Osteoblast (primary cell): ENCODE results near the gene AMPH. TPM values are rescaled to one million over a fixed set of nuclear protein-coding genes. Genes with fewer than 3 reads are reported as not detected.
"Not testable (repeated sequence)": the region's sequence is repeated elsewhere in the genome, so short reads cannot be mapped to it uniquely, and the experiment has no call there.

Experiments
- DNase-seq: peaks from one replicate; pipeline ENCODE4 v3.0.0; 2011; ENCODE audit warnings: low spot score, mixed read lengths; ENCODE audit not compliant: insufficient read length; ENCODE audit errors: missing footprints
- H2AFZ ChIP-seq: 2 replicates; pipeline ENCODE4 v1.6.0; 2011; ENCODE audit warnings: mild to moderate bottlenecking, low read length
- H3K27ac ChIP-seq: 2 replicates; pipeline ENCODE4 v1.5.1; 2011; ENCODE audit warnings: mild to moderate bottlenecking, low read depth, low read length, moderate library complexity
- H3K27me3 ChIP-seq: 2 replicates; pipeline ENCODE4 v1.6.0; 2012; ENCODE audit warnings: mild to moderate bottlenecking, control low read depth, inconsistent platforms, low read length, moderate library complexity; ENCODE audit not compliant: insufficient read depth
- H3K36me3 ChIP-seq: 2 replicates; pipeline ENCODE4 v1.5.1; 2011; ENCODE audit warnings: mild to moderate bottlenecking, low read length, control low read depth, moderate library complexity; ENCODE audit not compliant: insufficient read depth
- H3K4me1 ChIP-seq: 2 replicates; pipeline ENCODE4 v1.5.1; 2011; ENCODE audit warnings: mild to moderate bottlenecking, low read length, control low read depth, moderate library complexity; ENCODE audit not compliant: insufficient read depth
- H3K4me2 ChIP-seq: 2 replicates; pipeline ENCODE4 v1.6.0; 2011; ENCODE audit warnings: mild to moderate bottlenecking, low read length; ENCODE audit not compliant: insufficient read depth
- H3K4me3 ChIP-seq: fragments of 200-600 bp; sonication (generic); 3 replicates; pipeline ENCODE4 v1.5.1; 2012; ENCODE audit warnings: mild to moderate bottlenecking, low read length, inconsistent platforms; ENCODE audit not compliant: insufficient read depth
- H3K79me2 ChIP-seq: 2 replicates; pipeline ENCODE4 v1.6.0; 2012; ENCODE audit warnings: mild to moderate bottlenecking, low read length, control low read depth, inconsistent platforms; ENCODE audit not compliant: insufficient read depth
- H3K9me3 ChIP-seq: 2 replicates; pipeline ENCODE4 v1.5.1; 2011; ENCODE audit warnings: low read depth, low read length, control low read depth
- H4K20me1 ChIP-seq: 2 replicates; pipeline ENCODE4 v1.6.0; 2012; ENCODE audit warnings: mild to moderate bottlenecking, low read length, control low read depth; ENCODE audit not compliant: insufficient read depth
- total RNA-seq: library from RNA; depleted of rRNA; stranded (reverse); fragments of >200 nt; gene quantifications from 2 replicates; pipeline ENCODE4 v1.2.3, GENCODE V29; 2012
- TF ChIP-seq, protein P1 (sequence below): IDR thresholded peaks from 2 replicates; pipeline ENCODE4 v1.5.1; 2011; ENCODE audit warnings: mild to moderate bottlenecking, low read depth, low read length, moderate library complexity; ENCODE audit errors: extremely low read depth

The AMPH gene
- total RNA-seq, 1 donor = 1.1 TPM

DNA sequence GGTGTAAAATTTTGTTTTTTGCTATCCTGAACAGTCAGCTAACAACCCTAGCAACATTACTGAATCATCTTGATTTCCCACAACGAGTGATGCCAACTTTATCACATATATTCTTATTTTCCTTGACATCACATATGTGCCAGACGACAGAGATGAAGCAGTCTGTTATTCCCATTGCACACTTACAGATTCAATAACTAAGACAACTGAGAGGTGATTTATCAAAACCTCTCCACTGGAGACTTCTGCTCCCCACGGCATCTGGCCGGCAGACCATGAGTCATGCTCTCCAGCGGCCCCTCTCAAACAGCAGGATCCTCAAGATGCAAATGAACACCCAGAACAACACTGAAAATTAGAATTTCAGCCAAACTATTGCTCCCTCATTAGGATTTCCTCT lies 57.1 kb downstream of the AMPH start:
- no peak overlapping the region for H2AFZ ChIP-seq
- no peaks in the 10 kb centered on the region for H3K36me3 ChIP-seq
- no peaks in the 10 kb centered on the region for H3K9me3 ChIP-seq
- TF ChIP-seq, protein P1, sequence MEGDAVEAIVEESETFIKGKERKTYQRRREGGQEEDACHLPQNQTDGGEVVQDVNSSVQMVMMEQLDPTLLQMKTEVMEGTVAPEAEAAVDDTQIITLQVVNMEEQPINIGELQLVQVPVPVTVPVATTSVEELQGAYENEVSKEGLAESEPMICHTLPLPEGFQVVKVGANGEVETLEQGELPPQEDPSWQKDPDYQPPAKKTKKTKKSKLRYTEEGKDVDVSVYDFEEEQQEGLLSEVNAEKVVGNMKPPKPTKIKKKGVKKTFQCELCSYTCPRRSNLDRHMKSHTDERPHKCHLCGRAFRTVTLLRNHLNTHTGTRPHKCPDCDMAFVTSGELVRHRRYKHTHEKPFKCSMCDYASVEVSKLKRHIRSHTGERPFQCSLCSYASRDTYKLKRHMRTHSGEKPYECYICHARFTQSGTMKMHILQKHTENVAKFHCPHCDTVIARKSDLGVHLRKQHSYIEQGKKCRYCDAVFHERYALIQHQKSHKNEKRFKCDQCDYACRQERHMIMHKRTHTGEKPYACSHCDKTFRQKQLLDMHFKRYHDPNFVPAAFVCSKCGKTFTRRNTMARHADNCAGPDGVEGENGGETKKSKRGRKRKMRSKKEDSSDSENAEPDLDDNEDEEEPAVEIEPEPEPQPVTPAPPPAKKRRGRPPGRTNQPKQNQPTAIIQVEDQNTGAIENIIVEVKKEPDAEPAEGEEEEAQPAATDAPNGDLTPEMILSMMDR = no peak
- H3K27ac ChIP-seq = no peak overlapping the region
- DNase-seq = no peak
- H3K4me2 ChIP-seq = no peak overlapping the region
- H3K4me3 ChIP-seq = no peak overlapping the region
- no peaks in the 10 kb centered on the region for H3K4me1 ChIP-seq
- no peaks in the 10 kb centered on the region for H3K79me2 ChIP-seq
- H4K20me1 ChIP-seq = no peaks in the 10 kb centered on the region
- no peaks in the 10 kb centered on the region for H3K27me3 ChIP-seq

DNA sequence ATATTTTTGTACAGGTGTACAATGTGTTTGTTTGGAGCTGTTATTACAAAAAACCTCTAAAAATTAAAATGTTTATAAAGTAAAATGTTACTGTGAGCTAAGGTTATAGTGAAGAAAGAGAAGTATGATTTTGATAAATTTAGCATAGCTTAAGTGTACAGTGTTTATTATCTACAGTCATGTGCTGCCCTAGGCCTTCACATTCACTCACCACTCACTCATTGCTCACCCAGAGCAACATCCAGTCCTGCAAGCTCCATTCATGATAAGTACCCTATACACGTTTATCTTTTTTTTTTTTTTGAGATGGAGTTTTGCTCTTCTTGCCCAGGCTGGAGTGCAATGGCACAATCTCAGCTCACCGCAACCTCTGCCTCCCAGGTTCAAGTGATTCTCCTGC lies 59.6 kb downstream of the AMPH start:
- not testable (repeated sequence) for H4K20me1 ChIP-seq, H3K79me2 ChIP-seq, H3K4me3 ChIP-seq, H3K4me2 ChIP-seq, H3K27me3 ChIP-seq, H3K36me3 ChIP-seq, H3K9me3 ChIP-seq, H3K4me1 ChIP-seq, H3K27ac ChIP-seq, H2AFZ ChIP-seq, DNase-seq

DNA sequence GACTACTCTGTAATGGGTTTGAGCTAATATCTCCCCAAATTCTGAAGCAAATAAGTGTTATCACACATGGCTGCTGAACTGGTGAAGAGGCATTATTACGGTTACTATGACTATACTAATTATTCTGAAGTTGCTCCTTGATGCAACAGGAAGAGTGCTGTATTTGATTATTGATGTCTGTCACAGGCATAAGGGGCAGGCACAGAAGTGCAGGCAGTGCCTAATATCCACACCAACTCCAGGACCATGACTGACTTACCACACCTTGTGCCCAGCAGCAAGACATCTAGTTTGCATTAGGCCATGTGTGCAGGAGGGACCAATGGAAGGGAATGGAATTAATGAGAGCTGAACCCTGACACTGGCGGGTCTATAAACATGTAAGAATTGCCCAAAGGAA lies 62.7 kb downstream of the AMPH start:
- Histone ChIP-seq H3K36me3 (no peaks in the 10 kb centered on the region), H2AFZ (no peak overlapping the region), H4K20me1 (no peaks in the 10 kb centered on the region), H3K27me3 (no peaks in the 10 kb centered on the region), H3K4me1 (no peaks in the 10 kb centered on the region), H3K4me3 (no peak overlapping the region), H3K4me2 (no peak overlapping the region), H3K27ac (no peak overlapping the region), H3K9me3 (no peaks in the 10 kb centered on the region), H3K79me2 (no peaks in the 10 kb centered on the region)
- TF ChIP-seq, protein P1 = no peak
- no peak for DNase-seq

DNA sequence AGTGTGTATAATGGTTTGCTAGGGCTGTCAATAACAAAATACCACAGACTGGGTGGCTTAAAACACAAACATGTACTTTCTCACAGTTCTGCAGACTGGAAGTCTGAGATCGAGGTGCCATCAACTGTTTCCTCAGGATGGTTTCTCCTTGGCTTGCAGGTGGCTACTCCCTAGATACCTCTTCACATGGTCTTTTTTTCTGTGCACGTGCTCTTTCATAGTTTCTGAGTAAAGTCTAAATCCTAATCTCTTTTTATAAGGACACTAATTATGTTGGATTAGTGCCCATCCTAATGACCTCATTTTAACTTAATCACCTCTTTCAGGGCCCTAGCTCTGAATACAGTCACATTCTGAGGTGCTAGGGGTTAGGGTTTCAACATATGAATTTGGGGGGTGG lies 65.9 kb downstream of the AMPH start:
- TF ChIP-seq, protein P1 = no peak
- H3K27me3 ChIP-seq = no peaks in the 10 kb centered on the region
- no peaks in the 10 kb centered on the region for H4K20me1 ChIP-seq
- no peaks in the 10 kb centered on the region for H3K4me1 ChIP-seq
- H3K79me2 ChIP-seq = no peaks in the 10 kb centered on the region
- DNase-seq = no peak
- no peak overlapping the region for H3K4me2 ChIP-seq
- H2AFZ ChIP-seq = no peak overlapping the region
- H3K27ac ChIP-seq = no peak overlapping the region
- no peak overlapping the region for H3K4me3 ChIP-seq
- no peaks in the 10 kb centered on the region for H3K9me3 ChIP-seq
- H3K36me3 ChIP-seq = no peaks in the 10 kb centered on the region

DNA sequence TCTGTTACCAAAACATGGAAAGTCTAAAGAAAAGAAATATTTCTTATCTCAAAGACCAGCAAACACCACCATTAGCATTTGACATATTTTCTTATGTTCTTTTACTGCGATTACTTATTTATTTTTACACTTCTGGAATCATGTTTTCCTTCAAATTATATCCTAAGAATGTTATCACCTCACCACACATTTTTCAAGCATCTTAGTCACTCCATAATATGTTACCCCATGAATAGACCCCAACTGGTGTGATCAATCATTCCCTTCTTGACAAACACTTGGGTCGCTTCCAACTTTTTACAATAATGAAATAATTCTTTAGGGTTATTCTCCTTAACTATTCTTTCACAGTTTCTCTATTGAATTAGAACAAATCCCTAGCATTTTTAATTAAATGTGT lies 67.4 kb downstream of the AMPH start:
- TF ChIP-seq, protein P1 = no peak
- no peak for DNase-seq
- Histone ChIP-seq H3K27me3 (no peaks in the 10 kb centered on the region), H4K20me1 (no peaks in the 10 kb centered on the region), H3K9me3 (no peaks in the 10 kb centered on the region), H3K27ac (no peak overlapping the region), H3K4me1 (no peaks in the 10 kb centered on the region), H3K79me2 (no peaks in the 10 kb centered on the region), H3K36me3 (no peaks in the 10 kb centered on the region), H2AFZ (no peak overlapping the region), H3K4me2 (no peak overlapping the region), H3K4me3 (no peak overlapping the region)
